ENCODE measurements around the gene IFT81. TPM values are rescaled to one million over a fixed set of nuclear protein-coding genes. Genes with fewer than 3 reads are reported as not detected.

IFT81 gene
- total RNA-seq, 1 experiment from 2014 or later: 9.0 TPM

DNA sequence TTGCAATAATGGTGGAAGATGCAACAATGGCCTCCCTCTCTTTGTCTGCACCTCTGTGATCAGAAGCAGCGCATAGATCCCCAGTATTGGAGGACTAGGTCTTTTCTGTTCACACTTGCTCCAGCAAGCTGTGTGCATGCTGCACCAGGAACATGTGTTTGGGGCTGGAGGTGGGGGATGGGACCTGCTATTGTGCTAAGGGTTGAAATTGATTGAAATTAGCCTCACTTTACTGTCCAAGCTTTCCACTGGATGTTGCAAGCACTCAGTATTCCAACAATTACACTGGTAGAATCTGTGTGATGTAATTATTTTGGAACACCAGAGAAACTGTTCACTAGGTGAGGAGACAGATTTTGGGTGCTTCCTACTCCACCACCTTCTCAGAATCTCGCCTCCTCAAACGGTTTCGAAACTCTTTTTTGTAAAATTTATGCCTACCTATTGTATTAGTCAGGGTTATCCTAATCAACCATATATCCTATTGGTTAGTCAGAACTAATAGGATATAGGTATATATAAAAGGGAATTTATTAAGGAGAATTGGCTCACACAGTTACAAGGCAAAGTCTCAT lies 35.6 kb downstream of the IFT81 start:
- no peaks in the 10 kb centered on the region for H3K27me3 ChIP-seq (ENCODE audit: insufficient read depth, low read length)
- peaks cover 3 to 8% of the 10 kb centered on the region in 2 experiments; a peak in 3 of 4 replicates for H3K36me3 ChIP-seq (ENCODE audit: control insufficient read depth in 1 of 2, insufficient read depth in 2 of 2, low read length in 2 of 2)
- H3K27ac ChIP-seq (ENCODE audit: low read depth, low read length): no peak overlapping the region
- H4K20me1 ChIP-seq (ENCODE audit: insufficient read depth): no peaks in the 10 kb centered on the region
- no peaks in the 10 kb centered on the region for H3K9me2 ChIP-seq (ENCODE audit: insufficient read depth)
- H3K4me3 ChIP-seq (replicated peaks in 1 of 2; ENCODE audit: low read depth in 1 of 2, low read length in 2 of 2): no peak overlapping the region
- ChIA-PET CTCF (no interaction called here), POLR2A (no interaction called here), RAD21 (ENCODE audit: low non-redundant PET in 1 of 2, low total read pairs in 2 of 2, uncharacterized antibody in 2 of 2, unreplicated experiment in 2 of 2) (no interaction called here)
- ATAC-seq (no peak), DNase-seq (ENCODE audit: low read depth, low spot score) (no peak)
- no peaks in the 10 kb centered on the region for H3K4me1 ChIP-seq (ENCODE audit: control insufficient read depth in 1 of 2, insufficient read depth in 2 of 2, low read length in 2 of 2)
- no peaks in the 10 kb centered on the region for H3K9me3 ChIP-seq (ENCODE audit: control insufficient read depth in 1 of 2, insufficient read depth in 1 of 2, low read depth in 1 of 2, low read length in 2 of 2)
- H3K79me2 ChIP-seq (ENCODE audit: insufficient read depth, low read length): no peaks in the 10 kb centered on the region
- H2AFZ ChIP-seq (ENCODE audit: low read depth, low read length, poor library complexity, severe bottlenecking): no peak overlapping the region
- intact Hi-C loops (cut with micrococcal nuclease): no loop called here
- no peak for TF ChIP-seq TCF7L2 (IDR thresholded peaks at IDR 0.05; ENCODE audit: borderline replicate concordance, extremely low read depth, insufficient read depth, insufficient read length)
- TF ChIP-seq SIN3A (IDR thresholded peaks at IDR 0.05; ENCODE audit: low read depth): no peak
- TF ChIP-seq, protein P1, sequence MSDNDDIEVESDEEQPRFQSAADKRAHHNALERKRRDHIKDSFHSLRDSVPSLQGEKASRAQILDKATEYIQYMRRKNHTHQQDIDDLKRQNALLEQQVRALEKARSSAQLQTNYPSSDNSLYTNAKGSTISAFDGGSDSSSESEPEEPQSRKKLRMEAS (IDR thresholded peaks at IDR 0.05): no peak
- TF ChIP-seq, protein P2, sequence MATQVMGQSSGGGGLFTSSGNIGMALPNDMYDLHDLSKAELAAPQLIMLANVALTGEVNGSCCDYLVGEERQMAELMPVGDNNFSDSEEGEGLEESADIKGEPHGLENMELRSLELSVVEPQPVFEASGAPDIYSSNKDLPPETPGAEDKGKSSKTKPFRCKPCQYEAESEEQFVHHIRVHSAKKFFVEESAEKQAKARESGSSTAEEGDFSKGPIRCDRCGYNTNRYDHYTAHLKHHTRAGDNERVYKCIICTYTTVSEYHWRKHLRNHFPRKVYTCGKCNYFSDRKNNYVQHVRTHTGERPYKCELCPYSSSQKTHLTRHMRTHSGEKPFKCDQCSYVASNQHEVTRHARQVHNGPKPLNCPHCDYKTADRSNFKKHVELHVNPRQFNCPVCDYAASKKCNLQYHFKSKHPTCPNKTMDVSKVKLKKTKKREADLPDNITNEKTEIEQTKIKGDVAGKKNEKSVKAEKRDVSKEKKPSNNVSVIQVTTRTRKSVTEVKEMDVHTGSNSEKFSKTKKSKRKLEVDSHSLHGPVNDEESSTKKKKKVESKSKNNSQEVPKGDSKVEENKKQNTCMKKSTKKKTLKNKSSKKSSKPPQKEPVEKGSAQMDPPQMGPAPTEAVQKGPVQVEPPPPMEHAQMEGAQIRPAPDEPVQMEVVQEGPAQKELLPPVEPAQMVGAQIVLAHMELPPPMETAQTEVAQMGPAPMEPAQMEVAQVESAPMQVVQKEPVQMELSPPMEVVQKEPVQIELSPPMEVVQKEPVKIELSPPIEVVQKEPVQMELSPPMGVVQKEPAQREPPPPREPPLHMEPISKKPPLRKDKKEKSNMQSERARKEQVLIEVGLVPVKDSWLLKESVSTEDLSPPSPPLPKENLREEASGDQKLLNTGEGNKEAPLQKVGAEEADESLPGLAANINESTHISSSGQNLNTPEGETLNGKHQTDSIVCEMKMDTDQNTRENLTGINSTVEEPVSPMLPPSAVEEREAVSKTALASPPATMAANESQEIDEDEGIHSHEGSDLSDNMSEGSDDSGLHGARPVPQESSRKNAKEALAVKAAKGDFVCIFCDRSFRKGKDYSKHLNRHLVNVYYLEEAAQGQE (IDR thresholded peaks at IDR 0.05; ENCODE audit: low read depth): no peak
- TF ChIP-seq JUND (IDR thresholded peaks at IDR 0.05): no peak
- TF ChIP-seq ELF1 (IDR thresholded peaks at IDR 0.05; ENCODE audit: borderline replicate concordance, low read depth): no peak
- TF ChIP-seq CBX3 (IDR thresholded peaks at IDR 0.05; ENCODE audit: low read depth): no peak
- no peak for TF ChIP-seq ATF3 (IDR thresholded peaks at IDR 0.05)
- TF ChIP-seq POLR2AphosphoS5 (IDR thresholded peaks at IDR 0.05; ENCODE audit: low read depth, low read length): no peak
- no peak for TF ChIP-seq POLR2A (IDR thresholded peaks at IDR 0.05; ENCODE audit: borderline replicate concordance, extremely low read depth, insufficient read depth, insufficient read length)
- no peak for TF ChIP-seq FOSL1 (IDR thresholded peaks at IDR 0.05; ENCODE audit: low read depth)
- no peak overlapping the region for H3K9ac ChIP-seq (ENCODE audit: low read length)
- no peak overlapping the region for H3K4me2 ChIP-seq (ENCODE audit: low read length)
- no TSS peak for BruUV-seq (replicated peaks)

Measured in HCT116 (cell line).